ENCODE data around the gene PDHA2. TPM values are rescaled to one million over a fixed set of nuclear protein-coding genes. Genes with fewer than 3 reads are reported as not detected.

PDHA2 gene
- total RNA-seq, 1 experiment from 2014 or later, result not detected

DNA sequence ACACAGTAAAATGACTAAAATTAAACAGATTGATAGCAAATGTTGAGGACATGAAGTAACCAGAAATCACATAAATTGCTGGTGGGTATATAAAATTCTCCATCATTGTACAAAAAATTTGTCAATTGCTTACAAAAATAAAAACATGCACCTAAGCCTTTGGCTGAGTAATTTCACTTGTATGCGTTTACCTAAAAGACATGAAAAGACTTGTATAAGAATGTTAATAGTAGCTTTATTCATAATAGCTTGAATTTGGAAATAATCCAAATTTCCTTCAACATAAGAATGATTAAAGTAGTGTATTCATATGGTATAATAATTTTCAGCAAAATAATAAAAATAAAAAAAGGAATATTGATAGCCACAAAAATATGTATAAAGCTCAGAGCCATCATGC, 37.7 kb downstream of the PDHA2 start:
- Histone ChIP-seq H3K27me3 (ENCODE audit: control insufficient read depth, insufficient read depth, low read length) (no peaks in the 10 kb centered on the region), H3K36me3 (replicated peaks; ENCODE audit: control insufficient read depth, insufficient read depth, low read length) (no peaks in the 10 kb centered on the region), H3K4me3 (ENCODE audit: insufficient read depth, low read depth, low read length) (no peak overlapping the region)
- no peak for DNase-seq

DNA sequence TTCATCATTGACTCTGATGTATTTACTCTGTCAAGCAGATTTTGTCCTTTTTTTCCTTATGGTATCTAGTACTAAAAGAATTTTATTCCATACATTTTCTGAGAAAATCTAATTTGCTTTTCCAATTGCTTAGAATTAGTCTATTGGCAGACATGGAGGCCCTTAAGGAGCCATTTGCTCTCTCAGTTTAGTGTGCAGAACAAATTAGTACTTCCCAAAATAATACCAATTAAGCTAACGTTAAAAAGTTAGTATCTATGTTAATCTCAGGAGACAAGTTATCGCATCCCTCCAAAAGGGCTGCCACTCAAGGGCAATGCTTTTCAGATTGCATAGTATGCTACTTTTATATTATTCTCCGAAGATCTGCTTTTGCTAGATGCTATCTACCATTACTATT, 47.7 kb downstream of the PDHA2 start:
- Histone ChIP-seq H3K36me3 (replicated peaks; ENCODE audit: control insufficient read depth, insufficient read depth, low read length) (no peaks in the 10 kb centered on the region), H3K4me3 (ENCODE audit: insufficient read depth, low read depth, low read length) (no peak overlapping the region), H3K27me3 (ENCODE audit: control insufficient read depth, insufficient read depth, low read length) (no peaks in the 10 kb centered on the region)
- DNase-seq, result no peak

DNA sequence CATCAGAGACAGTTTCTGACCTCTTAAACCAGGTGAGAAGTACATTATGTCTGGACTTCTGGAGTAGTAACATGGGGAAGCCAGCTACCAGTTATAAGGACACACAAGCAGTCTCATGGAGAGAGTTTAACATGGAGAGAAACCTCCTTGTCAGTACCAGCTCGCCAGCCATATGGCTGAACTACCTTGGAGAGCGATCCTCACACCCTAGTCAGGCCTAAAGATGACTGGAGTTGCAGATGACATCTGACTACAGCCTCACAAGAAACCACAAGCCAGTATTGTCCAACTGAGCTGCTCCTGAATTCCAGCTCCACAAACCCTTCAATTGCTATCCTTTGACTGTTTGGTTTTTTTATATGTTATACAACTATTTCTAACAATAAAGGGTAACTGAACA, 49.8 kb downstream of the PDHA2 start:
- no peak overlapping the region for H3K4me3 ChIP-seq (ENCODE audit: insufficient read depth, low read depth, low read length)
- no peak for DNase-seq
- no peaks in the 10 kb centered on the region for H3K27me3 ChIP-seq (ENCODE audit: control insufficient read depth, insufficient read depth, low read length)
- no peaks in the 10 kb centered on the region for H3K36me3 ChIP-seq (replicated peaks; ENCODE audit: control insufficient read depth, insufficient read depth, low read length)
